HG03135 (cell line): ENCODE results near the gene UPF1.

Source experiments
- ATAC-seq: cut with Tn5 transposase; IDR thresholded peaks from one replicate; pipeline ENCODE4 v1.9.1; 2021; ENCODE audit warnings: mild to moderate bottlenecking, moderate library complexity; ENCODE audit not compliant: unreplicated experiment

Gene UPF1

GRCh38 chr19:18831524-18832305, at the start of gene UPF1:
TSS of gene UPF1 (plus strand) at chr19:18831959. CDS start at chr19:18832210, 251 bp downstream.
- peak; percentile 66 for ATAC-seq

- ATAC-seq: no peak
Observed at GRCh38 chr19:18782559-18783225, 49.1 kb upstream of the UPF1 start.

- no peak for ATAC-seq
Observed at GRCh38 chr19:18783958-18784785, 47.6 kb upstream of the UPF1 start.

GRCh38 chr19:18784786-18785120, 47.0 kb upstream of the UPF1 start:
- no peak for ATAC-seq

- ATAC-seq: no peak
Observed at GRCh38 chr19:18785179-18786124, 46.3 kb upstream of the UPF1 start.

GRCh38 chr19:18788529-18789421, 43.0 kb upstream of the UPF1 start:
- ATAC-seq: no peak

GRCh38 chr19:18789422-18789869, 42.3 kb upstream of the UPF1 start:
- ATAC-seq: no peak

GRCh38 chr19:18789883-18790565, 41.7 kb upstream of the UPF1 start:
- no peak for ATAC-seq

GRCh38 chr19:18790566-18791314, 41.0 kb upstream of the UPF1 start, which contains the start of gene COMP:
TSS of gene COMP (minus strand) at chr19:18791305. CDS start at chr19:18791269, 36 bp downstream.
- ATAC-seq: no peak

- ATAC-seq: no peak
Observed at GRCh38 chr19:18791315-18791678, 40.5 kb upstream of the UPF1 start.

GRCh38 chr19:18792661-18793060, 39.1 kb upstream of the UPF1 start:
- ATAC-seq: no peak

GRCh38 chr19:18793144-18794028, 38.4 kb upstream of the UPF1 start:
- no peak for ATAC-seq

- ATAC-seq: no peak
Observed at GRCh38 chr19:18794029-18794313, 37.8 kb upstream of the UPF1 start.

GRCh38 chr19:18794692-18795091, 37.1 kb upstream of the UPF1 start:
- ATAC-seq: no peak

GRCh38 chr19:18795540-18795939, 36.2 kb upstream of the UPF1 start:
- no peak for ATAC-seq

GRCh38 chr19:18796239-18796638, 35.5 kb upstream of the UPF1 start:
- ATAC-seq: no peak
